KMS-11 (cell line): ENCODE data around the gene ESF1.

Source experiments
- H2AFZ ChIP-seq: fragments of 200-600 bp; sonication (generic); 2 replicates; pipeline ENCODE4 v1.6.1; 2016; ENCODE audit warnings: antibody characterized with exemption, mixed run types, low read depth
- H3K27ac ChIP-seq: fragments of 200-600 bp; sonication (generic); 2 replicates; pipeline ENCODE4 v1.6.1; 2016; ENCODE audit warnings: mild to moderate bottlenecking, mixed run types
- H3K27me3 ChIP-seq: fragments of 200-600 bp; sonication (generic); 2 replicates; pipeline ENCODE4 v1.6.1; 2017; ENCODE audit warnings: mild to moderate bottlenecking, low read depth, mixed run types, moderate library complexity; ENCODE audit not compliant: insufficient read depth
- H3K36me3 ChIP-seq: fragments of 200-600 bp; sonication (generic); 2 replicates; pipeline ENCODE4 v1.6.1; 2017; ENCODE audit warnings: mild to moderate bottlenecking, mixed run types; ENCODE audit not compliant: insufficient read depth
- H3K4me1 ChIP-seq: fragments of 200-600 bp; sonication (generic); 2 replicates; pipeline ENCODE4 v1.6.1; 2016; ENCODE audit warnings: mild to moderate bottlenecking, low read depth, mixed run types; ENCODE audit not compliant: poor library complexity, severe bottlenecking
- H3K4me2 ChIP-seq: fragments of 200-600 bp; sonication (generic); 2 replicates; pipeline ENCODE4 v1.7.0; 2016; ENCODE audit warnings: mild to moderate bottlenecking, mixed run types
- H3K4me3 ChIP-seq: fragments of 200-600 bp; sonication (generic); IDR thresholded peaks from 2 replicates; pipeline ENCODE4 v1.6.1; 2017; ENCODE audit warnings: low read depth, low read length, mixed read lengths; ENCODE audit not compliant: insufficient read depth
- H3K79me2 ChIP-seq: fragments of 200-600 bp; sonication (generic); 2 replicates; pipeline ENCODE4 v1.6.1; 2016; ENCODE audit warnings: low read depth, mixed run types; ENCODE audit not compliant: insufficient read depth
- H3K9ac ChIP-seq: fragments of 200-600 bp; sonication (generic); 2 replicates; pipeline ENCODE4 v1.6.1; 2016; ENCODE audit warnings: mild to moderate bottlenecking, mixed run types
- H4K20me1 ChIP-seq: fragments of 200-600 bp; sonication (generic); 2 replicates; pipeline ENCODE4 v1.6.1; 2016; ENCODE audit warnings: mild to moderate bottlenecking, mixed run types; ENCODE audit not compliant: insufficient read depth
- TF ChIP-seq, protein P1 (sequence below): fragments of 200-600 bp; sonication (generic); conservative IDR thresholded peaks from 2 replicates; pipeline ENCODE4 v1.6.1; 2017; ENCODE audit warnings: low read depth, mild to moderate bottlenecking, antibody characterized with exemption, low read length, moderate library complexity, mixed read lengths

Gene ESF1

DNA sequence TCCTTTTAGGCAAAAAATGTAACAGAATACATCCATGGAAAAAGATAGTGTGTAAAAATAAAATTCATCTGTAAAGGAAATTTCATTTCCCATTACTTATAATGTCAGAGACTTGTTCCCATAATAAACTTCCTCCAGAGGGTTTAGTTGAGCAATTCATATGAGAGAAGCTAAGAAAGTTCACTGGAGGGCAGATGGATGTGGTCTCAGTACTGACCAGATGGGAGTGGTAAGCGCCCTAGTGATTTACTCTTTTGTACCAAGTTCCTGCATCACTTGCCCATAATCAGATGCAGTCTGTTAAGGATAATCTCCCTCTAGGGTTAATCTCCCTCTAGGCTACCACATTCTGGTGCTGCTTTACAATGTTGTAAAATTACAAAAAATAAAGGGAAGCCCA is 61.7 kb downstream of the ESF1 start:
- Histone ChIP-seq H4K20me1 (no peaks in the 10 kb centered on the region), H3K9ac (no peak overlapping the region), H3K27me3 (no peaks in the 10 kb centered on the region), H3K4me3 (no peak overlapping the region), H2AFZ (no peak overlapping the region), H3K36me3 (no peaks in the 10 kb centered on the region), H3K4me2 (no peak overlapping the region), H3K27ac (no peak overlapping the region), H3K4me1 (no peaks in the 10 kb centered on the region), H3K79me2 (no peaks in the 10 kb centered on the region)
- TF ChIP-seq, protein P1, sequence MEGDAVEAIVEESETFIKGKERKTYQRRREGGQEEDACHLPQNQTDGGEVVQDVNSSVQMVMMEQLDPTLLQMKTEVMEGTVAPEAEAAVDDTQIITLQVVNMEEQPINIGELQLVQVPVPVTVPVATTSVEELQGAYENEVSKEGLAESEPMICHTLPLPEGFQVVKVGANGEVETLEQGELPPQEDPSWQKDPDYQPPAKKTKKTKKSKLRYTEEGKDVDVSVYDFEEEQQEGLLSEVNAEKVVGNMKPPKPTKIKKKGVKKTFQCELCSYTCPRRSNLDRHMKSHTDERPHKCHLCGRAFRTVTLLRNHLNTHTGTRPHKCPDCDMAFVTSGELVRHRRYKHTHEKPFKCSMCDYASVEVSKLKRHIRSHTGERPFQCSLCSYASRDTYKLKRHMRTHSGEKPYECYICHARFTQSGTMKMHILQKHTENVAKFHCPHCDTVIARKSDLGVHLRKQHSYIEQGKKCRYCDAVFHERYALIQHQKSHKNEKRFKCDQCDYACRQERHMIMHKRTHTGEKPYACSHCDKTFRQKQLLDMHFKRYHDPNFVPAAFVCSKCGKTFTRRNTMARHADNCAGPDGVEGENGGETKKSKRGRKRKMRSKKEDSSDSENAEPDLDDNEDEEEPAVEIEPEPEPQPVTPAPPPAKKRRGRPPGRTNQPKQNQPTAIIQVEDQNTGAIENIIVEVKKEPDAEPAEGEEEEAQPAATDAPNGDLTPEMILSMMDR = no peak

DNA sequence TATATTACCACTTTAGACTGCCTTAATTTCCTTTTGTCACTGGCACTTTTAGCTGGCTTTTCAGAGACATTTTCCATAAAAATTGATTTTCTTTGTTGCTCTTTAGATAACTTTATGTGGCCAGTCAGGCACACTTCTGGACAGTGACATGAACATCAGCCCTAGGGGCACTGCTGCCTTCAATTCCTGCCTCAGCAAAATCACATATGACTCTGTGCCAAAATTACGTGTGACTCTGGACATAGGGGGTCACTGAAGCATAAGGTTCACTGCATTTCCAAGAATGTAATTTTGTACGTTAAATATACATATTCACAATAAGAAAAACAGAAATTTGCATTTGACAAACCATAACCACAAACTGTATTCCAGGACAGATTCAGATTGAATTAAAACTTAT is 66.5 kb downstream of the ESF1 start:
- Histone ChIP-seq H3K4me2 (no peak overlapping the region), H3K79me2 (no peaks in the 10 kb centered on the region), H4K20me1 (no peaks in the 10 kb centered on the region), H3K36me3 (no peaks in the 10 kb centered on the region), H3K9ac (no peak overlapping the region), H3K4me1 (no peaks in the 10 kb centered on the region), H3K27ac (no peak overlapping the region), H3K27me3 (no peaks in the 10 kb centered on the region), H2AFZ (no peak overlapping the region), H3K4me3 (no peak overlapping the region)
- TF ChIP-seq, protein P1 = no peak

DNA sequence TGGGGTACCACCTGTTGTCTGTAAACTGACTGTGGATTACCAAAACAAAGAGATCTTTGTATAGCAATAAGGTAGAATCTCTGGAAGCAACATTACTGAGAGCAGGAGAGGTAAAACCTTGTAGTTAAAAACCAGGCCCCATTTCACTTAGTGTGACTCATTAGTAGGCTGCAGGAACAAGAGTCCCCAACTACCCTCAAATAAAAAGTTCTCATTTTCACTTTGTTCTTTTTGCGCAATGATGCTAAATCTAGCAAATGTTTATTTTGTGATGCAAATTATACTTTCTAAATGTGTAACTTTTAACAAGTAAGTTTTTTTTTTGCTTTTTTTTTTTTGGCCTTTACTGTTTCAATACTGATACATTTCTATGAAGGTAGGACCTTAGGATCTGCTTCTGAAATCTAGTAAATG is 67.1 kb downstream of the ESF1 start:
- Histone ChIP-seq H3K79me2 (no peaks in the 10 kb centered on the region), H3K27ac (no peak overlapping the region), H3K27me3 (no peaks in the 10 kb centered on the region), H2AFZ (no peak overlapping the region), H4K20me1 (no peaks in the 10 kb centered on the region), H3K4me1 (no peaks in the 10 kb centered on the region), H3K36me3 (no peaks in the 10 kb centered on the region), H3K9ac (no peak overlapping the region), H3K4me2 (no peak overlapping the region), H3K4me3 (no peak overlapping the region)
- TF ChIP-seq, protein P1 = no peak

DNA sequence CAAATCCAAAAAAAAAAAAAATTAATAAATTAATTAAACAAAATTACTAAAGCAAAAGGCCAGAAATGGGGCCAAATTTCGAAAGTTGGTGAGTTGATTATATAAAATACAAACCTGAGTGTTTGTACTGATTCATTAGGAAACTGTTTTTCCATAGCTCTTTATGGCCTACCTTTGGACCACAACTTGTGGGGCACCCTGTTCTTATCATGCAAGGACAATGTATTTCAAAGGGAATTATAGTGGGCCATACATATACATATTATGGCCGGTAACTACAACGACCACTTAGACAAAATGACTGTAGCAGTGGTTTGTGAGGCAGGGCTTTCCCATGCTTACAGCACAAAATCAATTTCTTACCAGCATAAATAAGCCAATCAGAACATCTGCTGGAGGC is 69.5 kb downstream of the ESF1 start:
- Histone ChIP-seq H3K4me3 (no peak overlapping the region), H2AFZ (no peak overlapping the region), H3K9ac (no peak overlapping the region), H4K20me1 (no peaks in the 10 kb centered on the region), H3K4me2 (no peak overlapping the region), H3K27me3 (no peaks in the 10 kb centered on the region), H3K4me1 (no peaks in the 10 kb centered on the region), H3K36me3 (no peaks in the 10 kb centered on the region), H3K27ac (no peak overlapping the region), H3K79me2 (no peaks in the 10 kb centered on the region)
- TF ChIP-seq, protein P1 = no peak
